HG02885 (cell line): ENCODE data around the gene SLC9A1.
A peak's percentile ranks its signal among the peaks of the same experiment; 100 is the strongest.
"Not testable (repeated sequence)": the region's sequence is repeated elsewhere in the genome, so short reads cannot be mapped to it uniquely, and the experiment has no call there.

Experiments
- ATAC-seq: cut with Tn5 transposase; IDR thresholded peaks from one replicate; pipeline ENCODE4 v1.9.1; 2021; ENCODE audit warnings: mild to moderate bottlenecking; ENCODE audit not compliant: unreplicated experiment, poor library complexity

The SLC9A1 gene

DNA sequence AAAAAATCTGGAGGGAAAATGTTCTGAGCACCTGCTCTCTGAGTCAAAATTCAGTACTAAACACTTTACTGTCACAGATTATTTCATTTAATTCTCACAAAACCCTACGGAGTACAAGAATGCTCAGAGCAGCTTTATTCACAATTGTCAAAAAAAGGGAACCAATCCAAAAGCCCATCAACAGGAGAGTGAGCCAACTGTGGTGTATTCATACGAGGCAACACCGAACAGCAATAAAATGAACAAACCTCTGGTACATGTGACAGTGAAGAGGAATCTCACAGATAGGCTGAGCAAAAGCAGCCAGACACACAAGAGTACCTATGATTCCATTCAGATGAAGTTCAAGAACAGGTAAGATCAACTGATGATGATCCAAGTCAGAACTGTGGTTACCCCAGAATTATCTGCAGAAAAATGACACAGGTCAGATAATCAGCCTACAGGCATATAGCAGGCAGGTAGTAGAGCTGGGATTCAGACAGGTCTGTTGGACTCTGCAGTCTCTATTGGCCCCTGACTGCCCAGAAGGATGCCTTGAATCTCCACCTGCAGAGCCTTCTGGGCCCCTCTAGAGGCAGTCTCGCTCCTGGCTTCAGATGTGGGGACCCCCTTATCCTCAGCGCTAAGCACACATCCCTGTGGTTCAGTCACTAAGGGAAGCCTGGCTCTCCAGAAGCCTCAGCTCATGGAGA, 19.2 kb downstream of the SLC9A1 start:
- no peak for ATAC-seq

DNA sequence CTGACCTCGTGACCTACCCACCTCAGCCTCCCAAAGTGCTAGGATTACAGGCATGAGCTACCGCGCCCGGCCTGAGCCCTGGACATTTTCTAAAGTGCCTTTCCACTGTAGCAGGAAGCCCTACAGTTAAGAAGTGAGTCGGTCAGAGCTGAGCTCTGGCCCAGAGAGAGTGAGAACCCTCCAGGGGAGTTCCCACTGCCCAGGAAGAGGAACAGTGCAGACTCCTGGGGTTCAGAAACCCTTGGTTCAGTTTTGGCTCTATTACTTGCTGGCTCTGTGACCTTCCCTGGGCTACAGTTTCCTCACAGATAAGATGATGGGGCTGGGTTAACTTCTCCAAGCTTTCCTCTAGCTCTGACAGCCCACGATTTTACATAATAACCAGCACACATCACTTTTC, 20.9 kb downstream of the SLC9A1 start:
- peak; percentile 67 for ATAC-seq

DNA sequence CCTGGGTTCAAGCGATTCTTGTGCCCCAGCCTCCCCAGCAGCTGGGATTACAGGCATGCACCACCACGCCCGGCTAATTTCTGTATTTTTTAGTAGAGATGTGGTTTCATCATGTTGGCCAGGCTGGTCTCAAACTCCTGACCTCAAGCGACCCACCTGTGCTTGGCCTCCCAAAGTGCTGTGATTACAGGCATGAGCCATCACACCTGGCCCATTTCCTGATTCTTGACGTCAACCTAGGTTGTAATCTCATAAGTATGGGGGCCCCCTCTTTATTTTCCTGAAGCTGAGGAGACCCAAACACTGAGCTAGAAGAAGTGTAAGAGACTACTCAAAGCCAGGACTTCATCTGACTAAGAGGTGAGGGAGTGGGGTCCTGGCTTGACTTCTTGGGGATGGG, 21.8 kb downstream of the SLC9A1 start:
- ATAC-seq: no peak

DNA sequence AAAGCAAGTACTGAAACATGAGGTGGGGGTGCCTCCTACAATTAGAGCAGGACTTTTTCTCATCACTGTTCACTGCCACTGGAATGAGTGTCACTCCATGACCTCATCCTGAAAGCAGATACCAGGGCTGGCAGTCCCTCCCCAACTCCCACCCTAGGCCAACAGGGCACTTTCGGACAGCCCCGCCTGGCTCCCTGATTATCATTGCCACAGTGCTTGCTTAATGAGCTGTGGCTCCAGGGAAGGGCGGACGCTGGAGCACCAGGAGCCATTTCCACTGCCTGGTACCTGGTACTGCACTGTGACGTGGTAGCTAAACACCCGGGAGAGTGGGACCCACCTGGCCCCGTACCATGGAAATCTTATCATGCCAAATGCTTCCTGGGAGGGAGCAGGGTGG, 22.3 kb downstream of the SLC9A1 start:
- ATAC-seq: no peak

DNA sequence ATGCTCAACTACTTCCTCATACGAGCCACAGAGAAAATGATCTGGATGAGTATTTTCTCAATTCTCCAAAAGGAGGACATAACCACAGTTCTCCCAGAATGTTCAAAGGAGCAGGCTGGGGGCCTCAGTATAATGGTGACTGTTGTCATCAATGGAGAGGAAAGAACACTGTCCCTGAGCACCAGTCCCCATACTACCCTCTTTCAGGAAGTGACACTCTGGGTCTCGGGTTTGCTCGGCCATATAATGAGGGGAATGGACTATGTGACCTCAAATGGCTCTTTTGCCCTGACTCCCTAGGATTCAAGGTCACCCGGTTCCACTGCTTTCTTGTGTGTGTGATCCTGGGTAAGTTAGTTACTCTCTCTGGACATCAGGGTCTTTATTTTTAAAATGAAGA, 22.8 kb downstream of the SLC9A1 start:
- no peak for ATAC-seq

DNA sequence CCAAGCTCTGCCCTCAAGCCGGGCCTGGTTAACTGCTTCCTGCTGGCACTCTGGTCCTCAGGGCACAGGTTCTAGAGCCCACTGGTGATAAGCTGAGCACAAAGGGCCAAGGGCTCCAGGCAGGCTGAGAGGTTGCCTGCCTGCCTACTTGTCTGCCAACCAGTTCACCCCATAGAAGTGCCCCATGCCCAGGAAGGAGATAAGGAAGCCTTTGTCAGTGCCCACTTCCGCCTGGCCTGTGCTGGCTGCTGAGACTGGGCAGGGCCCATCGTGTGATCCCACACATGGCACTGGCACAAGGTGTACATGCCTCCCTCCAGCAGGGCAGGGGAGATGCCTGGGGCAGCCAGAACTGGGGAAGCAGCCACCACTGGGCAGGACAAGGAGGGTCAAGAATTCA, 24.1 kb downstream of the SLC9A1 start:
- no peak for ATAC-seq

DNA sequence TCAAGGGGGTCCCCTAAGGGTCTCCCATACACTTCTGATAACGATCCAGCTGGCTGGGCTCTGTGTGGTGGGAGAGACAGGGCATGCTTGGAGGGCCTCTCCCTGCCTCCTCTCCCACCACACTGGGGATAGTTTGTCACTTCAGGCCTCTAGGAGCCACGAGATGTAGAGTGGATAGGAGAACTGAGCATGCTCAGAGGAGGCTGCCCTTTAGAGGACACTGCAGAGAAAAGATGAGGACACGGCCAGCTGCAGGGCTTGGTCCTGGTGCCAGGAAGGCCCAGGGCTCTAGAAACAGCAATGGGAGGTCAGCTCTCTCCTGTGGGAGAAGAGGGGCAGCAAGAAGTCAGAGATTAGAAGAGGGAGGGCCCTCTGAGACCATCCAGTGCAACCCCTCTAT, 25.7 kb downstream of the SLC9A1 start:
- ATAC-seq: no peak

DNA sequence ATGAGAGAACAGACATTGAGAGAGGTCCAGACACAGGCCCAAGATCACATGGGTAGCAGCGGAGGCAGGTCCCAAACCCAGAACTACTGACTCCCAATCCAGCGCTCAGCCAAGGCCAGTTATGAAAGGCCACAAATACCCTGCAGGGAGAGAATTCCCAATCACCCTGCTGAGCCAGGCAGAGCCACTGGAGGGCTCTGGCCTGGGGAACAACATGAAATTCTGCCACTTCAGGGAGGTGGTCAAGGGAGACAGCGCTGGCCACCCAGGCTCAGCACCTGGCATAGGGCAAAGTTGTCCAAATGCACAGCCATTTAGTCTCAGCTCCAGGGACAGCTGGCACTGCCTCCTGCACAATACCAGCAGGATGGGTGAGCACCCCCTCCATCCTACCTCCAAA, 27.5 kb downstream of the SLC9A1 start:
- ATAC-seq: no peak

DNA sequence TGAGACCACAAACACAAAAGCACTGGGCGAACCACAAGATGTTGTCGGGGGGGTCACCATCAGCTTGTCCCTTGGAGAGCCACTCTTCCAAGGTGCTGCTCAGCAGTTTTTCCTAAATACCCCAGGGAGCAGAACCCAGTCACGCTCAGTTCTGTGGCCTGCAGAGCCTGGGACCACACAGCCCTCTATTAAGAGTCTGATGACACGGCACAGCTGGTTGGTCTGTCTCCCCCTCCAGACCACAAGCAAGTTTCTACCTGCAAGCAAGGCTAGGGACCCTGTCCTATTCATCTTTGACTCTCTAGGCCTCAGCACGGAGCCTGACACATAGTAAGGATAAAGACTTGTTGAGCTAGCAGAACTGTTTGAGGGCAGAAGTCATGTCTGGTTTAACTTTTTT, 28.5 kb downstream of the SLC9A1 start:
- ATAC-seq: no peak

DNA sequence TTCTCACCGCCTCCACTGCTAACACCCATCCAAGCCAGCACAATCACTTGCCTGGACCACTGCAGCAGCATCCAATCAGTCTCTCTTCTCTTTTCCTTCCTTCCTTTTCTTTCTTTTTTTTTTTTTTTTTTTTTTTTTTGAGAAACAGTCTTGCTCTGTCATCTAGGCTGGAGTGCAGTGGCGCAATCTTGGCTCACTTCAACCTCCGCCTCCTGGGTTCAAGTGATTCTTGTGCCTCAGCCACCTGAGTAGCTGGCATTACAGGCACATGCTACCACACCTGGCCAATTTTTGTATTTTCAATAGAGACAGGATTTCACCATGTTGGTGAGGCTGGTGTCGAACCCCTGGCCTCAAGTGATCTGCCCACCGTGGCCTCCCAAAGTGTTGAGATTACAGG, 29.8 kb downstream of the SLC9A1 start:
- not testable (repeated sequence) for ATAC-seq

DNA sequence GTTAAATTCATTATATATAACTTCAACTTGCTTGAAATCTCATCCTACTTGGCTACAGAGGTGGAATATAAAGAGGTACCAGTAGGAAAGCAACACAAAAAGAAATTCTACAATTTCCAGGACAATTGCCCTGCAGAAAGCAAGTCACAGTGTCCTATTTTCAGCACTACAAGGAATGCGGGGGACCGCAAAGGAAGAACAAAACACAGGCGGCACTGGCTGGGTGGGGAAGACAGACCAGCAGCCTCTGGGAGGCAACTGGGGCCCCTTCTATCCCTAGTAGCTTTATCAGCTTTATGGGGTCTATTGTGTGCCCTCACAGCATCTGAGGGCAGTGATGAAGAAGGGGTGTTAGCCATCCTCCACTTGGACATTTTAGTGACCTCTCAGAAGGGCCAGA, 30.5 kb downstream of the SLC9A1 start:
- ATAC-seq: no peak

DNA sequence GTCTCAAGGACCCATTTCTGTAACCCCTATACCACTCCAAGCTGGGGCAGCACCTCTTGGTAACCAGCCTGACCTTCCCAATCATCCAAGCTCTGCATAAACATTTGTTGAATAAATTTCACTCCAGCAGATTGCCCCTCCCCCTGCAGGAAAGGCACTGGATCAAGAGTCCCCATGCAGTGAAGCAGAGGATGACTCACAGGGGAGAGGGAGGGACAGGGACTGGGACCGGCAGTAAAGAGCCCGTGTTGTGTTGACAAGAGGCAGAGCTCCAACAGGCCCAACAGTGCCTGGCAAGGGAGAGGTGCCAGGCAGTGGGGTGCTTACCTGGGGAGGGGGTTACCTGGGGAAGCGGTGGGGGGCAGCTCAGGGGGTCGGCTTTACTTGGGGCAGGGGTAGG, 32.3 kb downstream of the SLC9A1 start:
- ATAC-seq: no peak

DNA sequence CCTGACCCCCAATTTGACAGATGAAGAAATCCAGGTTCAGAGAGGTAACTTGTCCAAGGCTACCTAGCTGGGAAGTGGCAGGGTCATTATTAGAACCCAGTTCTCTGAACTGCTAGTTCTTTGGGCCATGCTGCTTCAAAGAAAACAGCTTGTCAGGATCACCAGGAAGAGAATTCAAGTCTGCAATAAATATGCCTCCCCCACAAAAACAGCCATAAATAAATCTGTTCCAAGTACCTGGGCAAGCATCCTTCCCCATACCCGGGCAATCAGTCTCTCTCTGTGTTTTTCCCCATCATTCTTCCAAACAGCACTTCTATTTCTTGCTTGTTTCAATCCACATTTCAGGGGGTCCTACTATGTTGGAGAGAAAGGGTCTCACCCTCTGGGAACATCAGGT, 34.1 kb downstream of the SLC9A1 start:
- ATAC-seq: no peak

DNA sequence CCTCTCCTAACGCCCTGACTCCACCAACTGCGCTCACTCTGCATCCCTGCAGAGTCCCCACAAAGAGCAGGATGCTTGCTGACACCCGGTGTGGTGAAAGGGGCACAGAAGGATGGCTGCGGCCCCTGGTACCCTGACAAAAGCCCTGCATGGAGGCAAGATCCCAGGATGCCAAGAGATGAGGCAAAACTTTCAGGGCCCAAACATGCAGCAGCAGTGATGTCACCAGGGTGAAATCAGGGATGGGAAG, 36.6 kb downstream of the SLC9A1 start:
- ATAC-seq: no peak

DNA sequence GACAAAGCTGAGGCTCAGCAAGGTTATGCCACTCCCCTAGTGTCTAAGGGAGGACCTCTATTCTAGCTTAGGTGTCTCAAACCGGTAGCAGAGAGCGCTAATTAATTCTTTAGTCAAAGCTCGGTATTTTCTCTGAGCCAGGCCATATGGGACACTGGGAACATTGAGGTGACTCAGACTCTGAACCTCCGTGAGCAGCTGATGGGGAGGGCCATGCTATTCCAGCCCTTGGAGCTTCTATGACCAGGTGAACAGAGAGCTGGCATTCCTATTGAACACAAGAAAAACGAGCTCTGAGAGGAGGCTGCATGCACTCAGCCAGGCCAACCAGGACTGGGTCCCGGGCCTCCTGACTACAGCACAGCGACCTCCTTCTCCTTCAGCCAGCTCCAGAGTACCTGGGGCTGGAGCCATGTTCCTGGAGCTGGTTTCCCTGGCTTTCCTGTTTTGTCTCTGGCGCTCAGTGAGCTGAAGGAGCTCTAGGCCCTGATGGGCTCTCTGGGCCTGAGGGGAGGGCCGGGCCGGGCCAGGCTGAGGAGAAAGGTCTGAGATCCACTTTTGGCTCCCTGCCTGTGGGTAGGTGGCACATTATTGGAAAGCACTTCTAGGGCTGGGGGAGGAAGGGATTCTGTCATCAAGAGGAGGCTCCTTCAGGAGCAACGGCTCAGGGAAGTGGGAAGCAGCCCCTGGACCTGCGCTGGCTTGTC, 37.0 kb downstream of the SLC9A1 start:
- no peak for ATAC-seq

DNA sequence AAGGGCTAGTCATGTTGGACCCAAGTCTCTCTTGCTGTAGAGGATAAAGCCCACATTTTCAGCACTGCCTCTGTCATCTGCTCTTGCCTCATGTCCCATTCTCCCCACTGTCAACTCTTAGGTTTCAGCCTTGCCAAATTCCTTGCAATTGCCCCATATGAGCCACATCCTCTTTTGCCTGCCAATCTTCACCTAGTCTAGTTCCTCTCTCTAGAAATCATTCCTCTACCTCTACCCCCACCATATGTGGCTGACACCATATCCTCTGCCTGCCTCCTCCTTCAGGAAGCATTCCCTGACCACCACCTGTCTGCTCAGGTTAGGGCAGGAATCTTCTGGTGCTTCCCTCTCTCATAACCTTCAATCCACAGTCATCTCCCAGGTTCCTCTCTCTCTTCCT, 38.2 kb downstream of the SLC9A1 start:
- ATAC-seq: no peak

DNA sequence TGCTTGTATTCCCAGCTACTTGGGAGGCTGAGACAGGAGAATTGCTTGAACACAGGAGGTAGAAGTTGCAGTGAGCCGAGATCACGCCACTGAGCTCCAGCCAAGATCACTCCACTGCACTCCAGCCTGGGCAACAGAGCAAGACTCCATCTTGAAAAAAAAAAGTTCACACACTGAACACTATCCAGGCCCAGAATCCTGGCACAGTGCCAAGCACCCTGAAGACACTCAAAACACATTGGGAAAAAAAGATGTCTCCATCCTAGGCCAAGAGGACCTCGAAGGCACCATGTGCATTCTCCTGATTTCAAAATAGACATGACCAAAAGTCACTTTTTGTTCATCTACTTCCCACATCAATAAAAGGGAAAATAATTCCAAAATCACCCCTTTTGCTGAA, 38.7 kb downstream of the SLC9A1 start:
- ATAC-seq: no peak

DNA sequence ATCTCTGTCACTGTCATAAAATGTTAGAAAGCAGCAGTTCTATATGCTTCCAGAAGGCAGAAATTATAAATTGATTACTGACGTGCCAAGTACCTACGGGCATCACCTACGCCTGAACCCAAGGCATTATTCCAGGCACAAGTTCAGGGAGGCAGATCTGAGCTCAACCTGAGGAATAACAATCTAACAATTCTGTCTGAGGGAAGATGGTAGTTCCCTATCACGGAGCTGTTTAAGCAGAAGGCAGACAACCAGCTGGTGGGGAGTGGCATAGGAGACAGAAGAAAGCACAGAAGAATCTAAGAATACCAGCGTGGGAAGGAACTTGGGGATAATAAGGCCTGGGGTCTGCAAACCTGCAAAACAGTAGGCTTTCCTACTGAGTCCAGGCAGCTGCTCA, 40.4 kb downstream of the SLC9A1 start:
- no peak for ATAC-seq

DNA sequence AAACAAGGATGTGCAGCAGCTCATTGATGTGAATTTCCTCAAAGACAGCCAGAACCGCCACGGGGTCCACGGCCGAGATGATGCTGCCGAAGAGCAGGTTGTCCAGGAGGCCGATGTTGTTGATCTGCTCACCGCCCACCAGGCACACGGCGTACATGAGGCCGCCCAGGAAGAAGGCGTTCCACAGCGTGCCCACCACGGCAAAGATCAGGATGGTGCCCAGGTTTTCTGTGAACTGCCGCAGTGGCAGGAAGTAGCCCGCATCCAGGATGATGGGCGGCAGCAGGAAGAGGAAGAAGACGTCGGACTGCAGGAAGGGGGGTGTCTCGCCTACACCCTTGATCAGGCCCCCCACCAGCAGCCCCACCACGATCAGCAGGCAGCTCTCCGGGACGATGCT, 41.1 kb downstream of the SLC9A1 start:
- no peak for ATAC-seq

DNA sequence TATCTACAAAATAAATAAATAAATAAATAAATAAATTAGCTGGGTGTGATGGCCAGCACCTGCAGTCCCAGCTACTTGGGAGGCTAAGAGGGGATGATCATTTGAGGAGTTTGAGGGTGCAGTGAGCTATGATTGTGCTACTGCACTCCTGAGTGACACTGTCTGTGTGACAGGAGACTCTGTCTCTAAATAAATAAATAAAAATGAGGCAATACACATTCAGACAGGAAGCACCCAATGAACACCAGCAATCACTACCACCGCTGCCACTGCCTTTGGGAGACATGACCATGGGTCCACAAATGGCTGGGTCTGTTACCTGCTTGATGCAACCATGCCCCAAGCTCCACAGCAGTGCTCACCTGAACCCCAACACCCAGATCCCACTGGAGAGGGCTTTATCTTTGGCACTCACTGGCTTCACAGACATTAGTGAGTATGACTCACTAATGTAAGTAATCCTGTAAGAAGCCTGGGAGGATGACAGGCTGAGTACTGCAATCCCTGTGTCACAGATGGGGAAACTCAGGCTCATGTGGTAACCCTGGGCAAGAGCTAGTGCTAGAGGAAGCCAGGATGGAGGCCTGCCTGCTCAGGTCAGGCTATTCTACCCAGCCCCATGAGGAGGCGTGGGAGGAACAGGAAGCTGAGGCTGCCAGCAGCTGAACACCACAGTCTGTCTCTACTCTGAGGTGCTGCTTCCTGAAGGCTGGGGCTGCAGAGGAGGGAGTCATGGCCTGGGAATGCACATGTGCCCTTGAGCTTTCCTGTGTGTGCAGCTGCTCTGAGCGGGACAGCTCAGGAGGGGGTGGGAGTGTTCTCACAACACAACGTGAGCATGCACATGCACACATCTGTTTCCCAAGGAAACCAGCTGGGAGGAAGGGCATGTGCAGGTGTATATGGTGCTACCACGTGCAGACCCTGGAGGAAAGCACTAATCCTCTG, 43.0 kb downstream of the SLC9A1 start:
- peak; percentile 87 for ATAC-seq

DNA sequence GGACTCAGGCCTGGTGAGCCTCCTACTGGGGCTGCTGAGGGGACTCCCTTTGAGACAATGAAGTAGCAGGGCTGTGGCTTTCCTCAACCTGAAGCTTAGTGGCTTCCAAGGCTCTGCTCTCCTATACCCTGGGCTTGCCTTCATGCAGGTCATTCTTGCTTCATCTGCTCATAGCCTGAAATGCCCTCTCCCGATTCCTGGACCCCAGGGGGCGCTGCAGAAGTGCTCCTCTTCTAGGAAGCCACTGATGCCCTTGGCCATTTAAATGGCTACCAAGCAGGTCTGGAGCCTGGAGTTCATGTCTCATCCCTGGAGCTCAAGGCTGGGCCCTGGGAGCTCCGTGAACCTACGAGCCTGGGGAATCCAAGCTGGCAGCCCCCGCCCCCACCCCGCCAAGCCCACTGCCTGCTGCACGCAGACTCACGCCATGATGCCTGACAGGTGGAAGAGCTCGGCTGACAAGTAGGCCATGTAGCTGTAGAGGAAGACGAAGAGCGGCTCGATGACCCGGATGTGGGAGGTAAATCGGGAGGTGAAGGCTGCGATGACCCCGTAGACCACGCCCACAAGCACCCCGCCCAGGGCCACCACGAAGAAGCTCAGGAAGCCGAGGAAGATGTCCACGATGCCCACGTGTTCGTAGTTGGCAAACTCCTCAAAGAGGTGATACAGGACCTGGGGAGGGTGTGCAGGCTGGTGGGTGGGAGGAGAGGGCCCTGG, 45.7 kb downstream of the SLC9A1 start:
- ATAC-seq: no peak
